GM10266 (cell line): ENCODE results near the gene EDAR.

ENCODE experiments used
- DNase-seq: peaks from one replicate; pipeline ENCODE4 v3.0.0; 2012; ENCODE audit errors: extremely low spot score
- CTCF ChIP-seq: IDR thresholded peaks from 2 replicates; pipeline ENCODE4 v1.5.1; 2012; ENCODE audit warnings: mild to moderate bottlenecking, low read depth; ENCODE audit not compliant: control insufficient read depth, insufficient read depth; ENCODE audit errors: missing control alignments

The EDAR gene

GRCh38 chr2:108923736-108924579 is 65.1 kb downstream of the EDAR start:
- TF ChIP-seq CTCF: no peak
- DNase-seq: no peak

GRCh38 chr2:108923019-108923700 is 65.9 kb downstream of the EDAR start:
- DNase-seq: no peak
- TF ChIP-seq CTCF: no peak

GRCh38 chr2:108922141-108922915 is 66.7 kb downstream of the EDAR start:
- no peak for DNase-seq
- TF ChIP-seq CTCF: no peak

- no peak for TF ChIP-seq CTCF
These were observed 67.7 kb downstream of the EDAR start for GRCh38 chr2:108921096-108922030.

GRCh38 chr2:108920686-108921085 is 68.3 kb downstream of the EDAR start:
- DNase-seq: no peak
- TF ChIP-seq CTCF: no peak

More at GRCh38 chr2:108921096-108922030, 67.7 kb downstream of the EDAR start:
- no peak for DNase-seq

- no peak for TF ChIP-seq CTCF
- DNase-seq: no peak
These were observed 69.2 kb downstream of the EDAR start for GRCh38 chr2:108919571-108920373.
